GM18498 (cell line): ENCODE measurements around the gene ENOX1.

Source experiments
- ATAC-seq: cut with Tn5 transposase; IDR thresholded peaks from one replicate; pipeline ENCODE4 v1.9.1; 2021; ENCODE audit warnings: mild to moderate bottlenecking, moderate library complexity; ENCODE audit not compliant: unreplicated experiment

Gene ENOX1

GRCh38 chr13:43267916-43268315, 518.9 kb downstream of the ENOX1 start:
- ATAC-seq, result no peak

- no peak for ATAC-seq
Observed at GRCh38 chr13:43266936-43267615, 519.7 kb downstream of the ENOX1 start.

- no peak for ATAC-seq
Observed at GRCh38 chr13:43265028-43265427, 521.7 kb downstream of the ENOX1 start.

- no peak for ATAC-seq
Observed at GRCh38 chr13:43264458-43264857, 522.3 kb downstream of the ENOX1 start.

GRCh38 chr13:43263047-43263446, 523.7 kb downstream of the ENOX1 start:
- no peak for ATAC-seq

GRCh38 chr13:43260999-43261398, 525.8 kb downstream of the ENOX1 start:
- no peak for ATAC-seq

GRCh38 chr13:43258771-43259170, 528.0 kb downstream of the ENOX1 start:
- no peak for ATAC-seq

GRCh38 chr13:43257765-43258164, 529.0 kb downstream of the ENOX1 start:
- ATAC-seq, result no peak

GRCh38 chr13:43251961-43252360, 534.8 kb downstream of the ENOX1 start:
- no peak for ATAC-seq

- no peak for ATAC-seq
Observed at GRCh38 chr13:43246382-43246781, 540.4 kb downstream of the ENOX1 start.

GRCh38 chr13:43245374-43245964, 541.3 kb downstream of the ENOX1 start:
- no peak for ATAC-seq

- no peak for ATAC-seq
Observed at GRCh38 chr13:43244481-43244880, 542.3 kb downstream of the ENOX1 start.

- ATAC-seq, result no peak
Observed at GRCh38 chr13:43243711-43244110, 543.1 kb downstream of the ENOX1 start.

GRCh38 chr13:43242040-43242439, 544.7 kb downstream of the ENOX1 start:
- no peak for ATAC-seq

- ATAC-seq, result peak; percentile 86
Observed at GRCh38 chr13:43240278-43240677, 546.5 kb downstream of the ENOX1 start.

- ATAC-seq, result no peak
Observed at GRCh38 chr13:43239275-43239840, 547.4 kb downstream of the ENOX1 start.

GRCh38 chr13:43238341-43239083, 548.3 kb downstream of the ENOX1 start:
- ATAC-seq, result no peak

GRCh38 chr13:43237616-43238015, 549.2 kb downstream of the ENOX1 start:
- ATAC-seq, result no peak

GRCh38 chr13:43235028-43235427, 551.7 kb downstream of the ENOX1 start:
- no peak for ATAC-seq

GRCh38 chr13:43232873-43233265, 553.9 kb downstream of the ENOX1 start:
- ATAC-seq, result no peak

GRCh38 chr13:43232144-43232872, 554.5 kb downstream of the ENOX1 start:
- ATAC-seq, result no peak
